OCI-LY1 (cell line): Measurements from ENCODE around the gene LNX1.

Experiments
- H2AFZ ChIP-seq: fragments of 200-600 bp; sonication (generic), shearing (Covaris generic); 2 replicates; pipeline ENCODE4 v1.6.0; 2014; ENCODE audit warnings: antibody characterized with exemption, mild to moderate bottlenecking, low read length
- H3F3A ChIP-seq: fragments of 200-600 bp; sonication (generic), shearing (Covaris generic); 2 replicates; pipeline ENCODE4 v1.6.0; 2014; ENCODE audit warnings: mild to moderate bottlenecking, antibody characterized with exemption, low read length, moderate library complexity; ENCODE audit not compliant: insufficient read depth
- H3K27ac ChIP-seq: fragments of 200-600 bp; sonication (generic); 2 replicates; pipeline ENCODE4 v1.5.1; 2014; ENCODE audit warnings: low read length, mixed run types, mild to moderate bottlenecking, low read depth; ENCODE audit not compliant: poor library complexity, severe bottlenecking
- H3K27me3 ChIP-seq: fragments of 200-600 bp; sonication (generic); 2 replicates; pipeline ENCODE4 v1.6.0; 2014; ENCODE audit warnings: antibody characterized with exemption, mild to moderate bottlenecking, low read length, moderate library complexity; ENCODE audit not compliant: insufficient read depth
- H3K36me3 ChIP-seq: fragments of 200-600 bp; sonication (generic); 2 replicates; pipeline ENCODE4 v1.6.1; 2014; ENCODE audit warnings: mild to moderate bottlenecking, antibody characterized with exemption, low read length, moderate library complexity, mixed read lengths; ENCODE audit not compliant: insufficient read depth
- H3K4me1 ChIP-seq: fragments of 200-600 bp; sonication (generic); 2 replicates; pipeline ENCODE4 v1.5.1; 2014; ENCODE audit warnings: mild to moderate bottlenecking, low read length, moderate library complexity; ENCODE audit not compliant: insufficient read depth, severe bottlenecking
- H3K4me2 ChIP-seq: fragments of 200-600 bp; sonication (generic), shearing (Covaris generic); 2 replicates; pipeline ENCODE4 v1.6.1; 2014; ENCODE audit warnings: low read length
- H3K4me3 ChIP-seq: fragments of 200-600 bp; sonication (generic); 2 replicates; pipeline ENCODE4 v1.5.1; 2014; ENCODE audit warnings: low read length, low read depth, mild to moderate bottlenecking, mixed read lengths; ENCODE audit not compliant: poor library complexity, severe bottlenecking
- H3K79me2 ChIP-seq: fragments of 200-600 bp; shearing (Covaris generic); 2 replicates; pipeline ENCODE4 v1.6.1; 2016; ENCODE audit warnings: mixed run types, low read length, mixed read lengths; ENCODE audit not compliant: insufficient read depth
- H3K9ac ChIP-seq: fragments of 200-600 bp; sonication (generic), shearing (Covaris generic); 2 replicates; pipeline ENCODE4 v1.6.1; 2014; ENCODE audit warnings: mild to moderate bottlenecking, low read length, mixed read lengths
- H3K9me2 ChIP-seq: fragments of 200-600 bp; sonication (generic), shearing (Covaris generic); 2 replicates; pipeline ENCODE4 v1.6.1; 2014; ENCODE audit warnings: low read depth, mild to moderate bottlenecking, low read length, mixed read lengths
- H3K9me3 ChIP-seq: fragments of 200-600 bp; shearing (Covaris generic); 2 replicates; pipeline ENCODE4 v1.6.1; 2014; ENCODE audit warnings: low read length, mixed read lengths
- H4K20me1 ChIP-seq: fragments of 200-600 bp; sonication (generic), shearing (Covaris generic); 2 replicates; pipeline ENCODE4 v1.6.0; 2016; ENCODE audit warnings: mild to moderate bottlenecking, low read length; ENCODE audit not compliant: insufficient read depth
- EZH2 ChIP-seq: fragments of 200-600 bp; sonication (generic), shearing (Covaris generic); IDR thresholded peaks from 2 replicates; pipeline ENCODE4 v1.8.0; 2017; ENCODE audit warnings: borderline replicate concordance, mixed run types, mild to moderate bottlenecking, antibody characterized with exemption, low read length, moderate library complexity, mixed read lengths
- TF ChIP-seq, protein P1 (sequence below): fragments of 200-600 bp; sonication (generic), shearing (Covaris generic); IDR thresholded peaks from 2 replicates; pipeline ENCODE4 v1.5.1; 2017; ENCODE audit warnings: mild to moderate bottlenecking, antibody characterized with exemption, low read length, moderate library complexity, mixed read lengths

The LNX1 gene

DNA sequence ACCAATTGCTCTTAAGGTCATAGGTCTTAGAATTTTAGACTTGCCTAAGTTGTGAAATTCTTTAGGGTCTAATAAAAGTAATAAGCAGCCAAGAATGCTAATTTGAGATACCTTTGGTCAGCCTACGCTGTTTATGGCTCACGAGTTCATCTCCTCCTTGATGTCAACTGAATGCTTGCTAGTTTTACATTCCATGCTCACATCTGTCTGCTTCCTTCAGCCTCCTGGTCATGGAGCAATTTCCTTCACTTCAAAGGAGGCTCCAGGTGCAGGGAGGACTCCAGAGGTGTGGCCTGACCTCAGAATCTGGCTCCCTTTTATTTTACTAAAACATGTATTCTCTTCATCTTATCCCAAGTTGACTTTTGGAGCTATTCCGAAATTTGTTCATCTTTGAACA, 23.3 kb upstream of the LNX1 start:
- H3K27ac ChIP-seq, result no peak overlapping the region
- no peak overlapping the region for H3K4me3 ChIP-seq
- TF ChIP-seq EZH2, result no peak
- TF ChIP-seq, protein P1, sequence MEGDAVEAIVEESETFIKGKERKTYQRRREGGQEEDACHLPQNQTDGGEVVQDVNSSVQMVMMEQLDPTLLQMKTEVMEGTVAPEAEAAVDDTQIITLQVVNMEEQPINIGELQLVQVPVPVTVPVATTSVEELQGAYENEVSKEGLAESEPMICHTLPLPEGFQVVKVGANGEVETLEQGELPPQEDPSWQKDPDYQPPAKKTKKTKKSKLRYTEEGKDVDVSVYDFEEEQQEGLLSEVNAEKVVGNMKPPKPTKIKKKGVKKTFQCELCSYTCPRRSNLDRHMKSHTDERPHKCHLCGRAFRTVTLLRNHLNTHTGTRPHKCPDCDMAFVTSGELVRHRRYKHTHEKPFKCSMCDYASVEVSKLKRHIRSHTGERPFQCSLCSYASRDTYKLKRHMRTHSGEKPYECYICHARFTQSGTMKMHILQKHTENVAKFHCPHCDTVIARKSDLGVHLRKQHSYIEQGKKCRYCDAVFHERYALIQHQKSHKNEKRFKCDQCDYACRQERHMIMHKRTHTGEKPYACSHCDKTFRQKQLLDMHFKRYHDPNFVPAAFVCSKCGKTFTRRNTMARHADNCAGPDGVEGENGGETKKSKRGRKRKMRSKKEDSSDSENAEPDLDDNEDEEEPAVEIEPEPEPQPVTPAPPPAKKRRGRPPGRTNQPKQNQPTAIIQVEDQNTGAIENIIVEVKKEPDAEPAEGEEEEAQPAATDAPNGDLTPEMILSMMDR, result no peak

DNA sequence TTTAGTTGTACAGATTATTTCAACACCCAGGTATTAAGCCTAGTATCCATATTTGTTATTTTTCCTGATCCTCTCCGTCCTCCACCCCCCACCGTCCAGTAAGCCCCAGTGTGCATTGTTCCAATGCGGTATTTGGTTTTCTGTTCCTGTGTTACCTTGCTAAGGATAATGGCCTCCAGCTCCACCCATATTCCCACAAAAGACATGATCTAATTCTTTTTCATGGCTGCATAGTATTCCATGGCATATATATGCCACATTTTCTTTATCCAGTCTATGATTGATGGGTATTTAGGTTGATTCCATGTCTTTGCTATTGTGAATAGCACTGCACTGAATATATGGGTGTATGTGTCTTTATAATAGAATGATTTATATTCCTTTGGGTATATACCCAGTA, 22.1 kb upstream of the LNX1 start:
- Histone ChIP-seq H3K79me2 (no peaks in the 10 kb centered on the region), H2AFZ (no peak overlapping the region), H3K36me3 (no peaks in the 10 kb centered on the region), H3K4me2 (no peak overlapping the region), H3F3A (no peaks in the 10 kb centered on the region), H3K27me3 (no peaks in the 10 kb centered on the region), H4K20me1 (no peaks in the 10 kb centered on the region), H3K9ac (no peak overlapping the region), H3K9me2 (no peaks in the 10 kb centered on the region), H3K9me3 (no peaks in the 10 kb centered on the region), H3K27ac (no peak overlapping the region), H3K4me3 (no peak overlapping the region), H3K4me1 (no peaks in the 10 kb centered on the region)
- TF ChIP-seq EZH2, result no peak
- TF ChIP-seq, protein P1, result no peak

More for the DNA sequence above, 23.3 kb upstream of the LNX1 start:
- H3K4me2 ChIP-seq, result no peak overlapping the region
- H3K9me2 ChIP-seq, result no peaks in the 10 kb centered on the region
- H3K79me2 ChIP-seq, result no peaks in the 10 kb centered on the region
- no peak overlapping the region for H2AFZ ChIP-seq
- no peaks in the 10 kb centered on the region for H3K9me3 ChIP-seq
- no peaks in the 10 kb centered on the region for H3F3A ChIP-seq
- no peaks in the 10 kb centered on the region for H3K4me1 ChIP-seq
- no peaks in the 10 kb centered on the region for H3K36me3 ChIP-seq
- no peaks in the 10 kb centered on the region for H3K27me3 ChIP-seq
- no peak overlapping the region for H3K9ac ChIP-seq
- H4K20me1 ChIP-seq, result no peaks in the 10 kb centered on the region

DNA sequence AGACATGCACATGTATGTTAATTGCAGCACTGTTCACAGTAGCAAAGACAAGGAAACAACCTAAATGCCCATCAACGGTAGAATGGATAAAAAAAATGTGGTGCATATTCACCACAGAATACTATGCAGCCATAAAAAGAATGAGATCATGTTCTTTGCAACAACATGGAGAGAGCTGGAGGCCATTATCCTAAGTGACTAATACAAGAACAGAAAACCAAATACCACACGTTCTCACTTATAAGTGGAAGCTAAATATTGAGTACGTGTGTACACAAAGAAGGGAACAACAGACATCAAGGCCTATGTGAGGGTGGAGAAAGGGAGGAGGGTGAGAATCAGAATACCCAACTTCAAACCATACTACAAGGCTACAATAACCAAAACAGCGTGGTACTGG, 17.4 kb upstream of the LNX1 start:
- no peak for TF ChIP-seq EZH2
- TF ChIP-seq, protein P1, result no peak
- H3K27ac ChIP-seq, result no peak overlapping the region
- H2AFZ ChIP-seq, result no peak overlapping the region
- H3K4me2 ChIP-seq, result no peak overlapping the region
- no peaks in the 10 kb centered on the region for H3K4me1 ChIP-seq
- H3K27me3 ChIP-seq, result no peaks in the 10 kb centered on the region
- H3F3A ChIP-seq, result no peaks in the 10 kb centered on the region
- H3K9ac ChIP-seq, result no peak overlapping the region
- H3K36me3 ChIP-seq, result no peaks in the 10 kb centered on the region
- H3K9me2 ChIP-seq, result no peaks in the 10 kb centered on the region
- no peaks in the 10 kb centered on the region for H3K79me2 ChIP-seq
- no peaks in the 10 kb centered on the region for H4K20me1 ChIP-seq
- H3K4me3 ChIP-seq, result no peak overlapping the region
- no peaks in the 10 kb centered on the region for H3K9me3 ChIP-seq
